ENCODE results near the gene NEDD4L.

The NEDD4L gene

DNA sequence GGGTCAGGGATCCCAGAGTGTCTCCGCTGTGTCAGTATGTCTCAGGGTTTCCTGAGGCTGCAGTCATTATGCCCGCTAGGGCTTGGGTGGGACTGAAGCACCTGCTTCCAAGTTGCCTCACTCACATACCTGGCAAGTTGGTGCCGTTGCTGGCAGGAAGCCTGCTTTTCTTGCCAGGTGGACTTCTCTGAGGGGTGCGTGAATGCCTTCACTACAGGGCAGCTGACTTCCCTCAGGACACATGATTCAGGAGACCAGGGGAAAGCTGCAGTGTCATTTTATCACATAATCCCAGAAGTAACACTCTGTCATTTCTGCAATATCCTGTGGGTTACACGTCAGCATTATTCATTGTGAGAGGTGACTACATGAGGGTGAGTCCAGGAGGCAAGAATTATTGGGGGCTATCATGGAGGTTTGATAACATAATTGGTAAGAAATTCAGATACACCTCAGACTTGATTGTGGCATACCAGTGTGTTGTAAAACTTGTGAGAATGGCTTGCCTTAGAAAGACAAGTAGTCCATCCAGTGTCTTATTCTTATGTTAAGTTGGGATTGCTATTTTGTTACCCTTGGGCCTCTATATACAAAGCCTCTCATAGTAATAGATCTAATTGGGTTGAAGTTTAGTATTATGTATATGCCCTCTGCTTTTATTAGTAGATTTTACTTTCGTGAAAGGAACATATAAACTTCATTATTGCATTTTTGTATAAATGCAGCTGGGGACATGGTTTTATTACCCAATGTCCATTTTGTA, 44.1 kb downstream of the NEDD4L start:
- TF ChIP-seq, protein P1, sequence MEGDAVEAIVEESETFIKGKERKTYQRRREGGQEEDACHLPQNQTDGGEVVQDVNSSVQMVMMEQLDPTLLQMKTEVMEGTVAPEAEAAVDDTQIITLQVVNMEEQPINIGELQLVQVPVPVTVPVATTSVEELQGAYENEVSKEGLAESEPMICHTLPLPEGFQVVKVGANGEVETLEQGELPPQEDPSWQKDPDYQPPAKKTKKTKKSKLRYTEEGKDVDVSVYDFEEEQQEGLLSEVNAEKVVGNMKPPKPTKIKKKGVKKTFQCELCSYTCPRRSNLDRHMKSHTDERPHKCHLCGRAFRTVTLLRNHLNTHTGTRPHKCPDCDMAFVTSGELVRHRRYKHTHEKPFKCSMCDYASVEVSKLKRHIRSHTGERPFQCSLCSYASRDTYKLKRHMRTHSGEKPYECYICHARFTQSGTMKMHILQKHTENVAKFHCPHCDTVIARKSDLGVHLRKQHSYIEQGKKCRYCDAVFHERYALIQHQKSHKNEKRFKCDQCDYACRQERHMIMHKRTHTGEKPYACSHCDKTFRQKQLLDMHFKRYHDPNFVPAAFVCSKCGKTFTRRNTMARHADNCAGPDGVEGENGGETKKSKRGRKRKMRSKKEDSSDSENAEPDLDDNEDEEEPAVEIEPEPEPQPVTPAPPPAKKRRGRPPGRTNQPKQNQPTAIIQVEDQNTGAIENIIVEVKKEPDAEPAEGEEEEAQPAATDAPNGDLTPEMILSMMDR (IDR thresholded peaks at IDR 0.05; ENCODE audit: insufficient read depth, low read length, missing control alignments) = no peak
- no peak for DNase-seq (ENCODE audit: low read depth, low spot score)
- POLR2A ChIA-PET = no interaction called here
- CTCF ChIA-PET = interaction anchor here (1.1 to 1.5 kb wide), 2 partner anchors 33 to 45 kb away, joined by 3 read pairs; no protein-coding TSS in a partner anchor
- no peak overlapping the region for H3K4me3 ChIP-seq (ENCODE audit: low read depth, low read length)

DNA sequence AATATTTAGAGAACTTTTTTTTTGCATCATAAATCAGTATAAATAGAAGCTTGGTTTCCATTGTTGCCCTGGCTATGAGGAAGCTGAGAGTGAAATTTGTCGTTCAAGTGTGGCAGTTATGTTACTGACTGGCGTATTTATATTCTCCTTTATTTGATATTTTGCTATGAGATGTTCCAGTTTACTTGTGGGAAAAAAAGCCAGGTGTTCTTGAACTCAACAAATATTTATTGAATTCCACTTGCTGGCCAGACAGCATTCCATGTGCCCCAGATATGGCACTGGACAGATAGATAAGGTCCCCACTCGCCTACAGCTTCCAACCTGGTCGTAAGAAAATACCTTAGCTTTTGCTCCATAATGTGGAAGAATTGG, 44.7 kb downstream of the NEDD4L start:
- no peak for DNase-seq (ENCODE audit: low read depth, low spot score)
- ChIA-PET CTCF (interaction anchor here (1.1 to 1.5 kb wide), 2 partner anchors 34 to 45 kb away, joined by 3 read pairs; no protein-coding TSS in a partner anchor), POLR2A (no interaction called here)
- H3K4me3 ChIP-seq (ENCODE audit: low read depth, low read length) = no peak overlapping the region
- TF ChIP-seq, protein P1 (IDR thresholded peaks at IDR 0.05; ENCODE audit: insufficient read depth, low read length, missing control alignments) = no peak

DNA sequence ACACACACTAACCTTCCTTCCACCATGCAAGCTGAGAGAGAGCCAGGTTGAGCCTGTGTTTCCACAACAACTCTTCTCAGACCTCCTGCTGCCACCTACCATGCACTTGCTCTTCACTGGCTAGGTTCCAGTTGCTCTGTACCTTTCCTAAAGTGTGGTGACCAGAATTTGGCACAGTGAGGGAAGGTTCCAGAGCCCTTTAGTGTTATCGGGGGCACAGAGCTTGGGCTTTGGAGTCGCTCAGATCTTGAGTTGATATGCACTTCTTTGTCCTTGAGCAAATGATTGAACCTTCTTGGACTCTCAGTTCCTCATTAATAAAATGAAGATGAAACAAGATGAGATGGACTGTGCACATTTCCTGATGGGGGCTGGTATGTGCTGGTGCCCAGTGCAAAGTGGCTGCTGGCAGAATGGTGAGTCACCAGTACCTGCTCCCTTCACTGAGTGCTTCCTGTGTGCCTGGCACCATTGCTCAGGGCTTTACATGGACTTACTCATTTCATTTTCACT, 47.1 kb downstream of the NEDD4L start:
- TF ChIP-seq, protein P1 (IDR thresholded peaks at IDR 0.05; ENCODE audit: insufficient read depth, low read length, missing control alignments) = no peak
- CTCF ChIA-PET = interaction anchor here (0.8 to 1.2 kb wide), 2 partner anchors 8 to 30 kb away, joined by 3 to 5 read pairs; no protein-coding TSS in a partner anchor
- no peak overlapping the region for H3K4me3 ChIP-seq (ENCODE audit: low read depth, low read length)
- DNase-seq (ENCODE audit: low read depth, low spot score) = no peak
- POLR2A ChIA-PET = no interaction called here

DNA sequence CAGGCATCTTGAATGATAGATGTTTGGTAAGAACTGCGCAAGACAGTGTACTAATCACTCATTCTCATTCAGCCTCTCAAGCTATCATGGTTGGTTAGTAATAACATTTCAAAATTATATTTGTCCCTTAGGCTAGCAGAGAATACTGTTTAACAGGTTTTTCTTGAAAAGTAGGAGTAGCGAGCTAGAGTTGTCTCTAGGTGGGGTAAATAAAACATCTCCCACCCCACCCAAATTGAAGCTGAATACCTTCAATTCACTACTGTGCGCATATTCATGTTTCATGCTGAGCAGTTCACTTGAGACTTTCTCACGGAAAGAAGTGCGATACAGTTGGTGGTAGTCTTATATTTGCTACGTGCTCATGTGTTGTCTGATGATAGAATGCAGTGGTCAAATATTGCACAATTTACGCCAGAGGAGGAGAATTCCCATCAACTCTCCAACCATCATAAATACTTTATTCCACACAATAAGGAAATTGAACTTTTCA, 49.3 kb downstream of the NEDD4L start:
- H3K4me3 ChIP-seq (ENCODE audit: low read depth, low read length) = no peak overlapping the region
- ChIA-PET CTCF (interaction anchor here (1.6 kb wide), 1 partner anchor 28 kb away, joined by 5 read pairs; no protein-coding TSS in a partner anchor), POLR2A (no interaction called here)

DNA sequence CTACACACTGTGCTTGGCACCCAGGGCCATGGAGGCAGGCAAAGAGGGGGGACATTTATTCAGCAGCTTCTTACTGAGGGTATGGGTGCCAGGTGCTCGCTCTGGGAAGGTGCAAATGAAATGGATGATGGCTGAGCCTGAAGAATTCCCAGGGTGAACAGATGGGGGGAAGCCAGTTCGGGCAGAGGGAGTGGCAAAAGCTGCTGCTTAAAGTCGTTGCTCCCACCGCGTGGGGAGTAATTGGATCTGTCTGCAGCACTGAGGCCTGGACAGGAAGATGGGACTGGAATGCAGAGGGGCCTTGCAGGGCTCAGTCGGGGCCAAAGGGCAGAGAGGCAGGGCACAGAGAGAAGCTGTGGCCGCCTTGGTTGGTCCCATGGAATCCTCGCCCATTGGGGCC, 51.2 kb downstream of the NEDD4L start:
- CTCF ChIA-PET = interaction anchor here (1.3 to 1.8 kb wide), 3 partner anchors 13 to 27 kb away, joined by 3 to 5 read pairs (median 4); no protein-coding TSS in a partner anchor
- H3K4me3 ChIP-seq (ENCODE audit: low read depth, low read length) = no peak overlapping the region
- DNase-seq (ENCODE audit: low read depth, low spot score) = no peak
- TF ChIP-seq, protein P1 (IDR thresholded peaks at IDR 0.05; ENCODE audit: insufficient read depth, low read length, missing control alignments) = no peak
- POLR2A ChIA-PET = no interaction called here

More for the DNA sequence above, 49.3 kb downstream of the NEDD4L start:
- TF ChIP-seq, protein P1 (IDR thresholded peaks at IDR 0.05; ENCODE audit: insufficient read depth, low read length, missing control alignments) = no peak
- no peak for DNase-seq (ENCODE audit: low read depth, low spot score)

DNA sequence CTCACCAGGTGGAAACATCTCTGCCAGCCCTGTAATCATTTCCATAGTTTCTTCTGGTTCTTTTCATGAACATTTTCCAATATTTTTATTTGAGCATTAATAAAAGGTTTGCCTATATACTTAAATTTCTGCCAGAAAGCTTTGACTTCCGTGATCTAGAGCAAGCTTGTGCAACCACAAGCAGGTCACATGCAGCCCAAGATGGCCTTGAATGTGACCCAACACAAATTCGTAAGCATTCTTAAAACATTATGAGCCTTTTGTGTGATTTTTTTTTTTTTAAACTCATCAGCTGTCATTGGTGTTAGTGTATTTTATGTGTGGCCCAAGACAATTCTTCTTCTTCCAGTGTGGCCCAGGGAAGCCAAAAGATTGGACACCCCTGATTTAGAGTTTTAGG, 51.6 kb downstream of the NEDD4L start:
- ChIA-PET POLR2A (no interaction called here), CTCF (interaction anchor here (1.3 to 1.8 kb wide), 3 partner anchors 13 to 26 kb away, joined by 3 to 5 read pairs (median 4); no protein-coding TSS in a partner anchor)
- DNase-seq (ENCODE audit: low read depth, low spot score) = no peak
- H3K4me3 ChIP-seq (ENCODE audit: low read depth, low read length) = no peak overlapping the region
- TF ChIP-seq, protein P1 (IDR thresholded peaks at IDR 0.05; ENCODE audit: insufficient read depth, low read length, missing control alignments) = no peak

Data from AG04449 (cell line).